ENCODE data around the gene PKP4.

DNA sequence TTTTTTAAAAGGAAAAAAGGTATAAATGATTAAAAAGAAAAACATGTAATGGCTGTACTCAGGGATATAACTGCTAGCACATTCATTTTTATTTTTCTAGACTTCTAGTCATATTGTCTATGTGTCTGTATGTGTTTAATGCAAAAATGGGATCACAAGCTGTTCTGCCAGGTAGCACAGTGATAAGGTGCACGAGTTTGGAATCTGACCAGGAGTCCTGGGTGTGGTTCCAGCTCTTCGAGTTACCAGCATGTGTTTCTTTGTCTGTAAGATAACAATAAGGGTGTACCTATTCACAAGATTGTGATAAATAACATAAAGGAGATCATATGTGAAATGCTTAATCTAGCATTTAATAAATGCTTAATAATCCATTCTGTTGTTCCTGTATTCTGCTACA, 145.3 kb downstream of the PKP4 start:
- no peak for TF ChIP-seq POLR2AphosphoS5 (IDR thresholded peaks at IDR 0.05)
- TF ChIP-seq POLR2A (IDR thresholded peaks at IDR 0.05), result no peak
- no peak for TF ChIP-seq EP300 (IDR thresholded peaks at IDR 0.05)
